ENCODE data around the gene KRTAP4-9.
"Not testable (repeated sequence)": the region's sequence is repeated elsewhere in the genome, so short reads cannot be mapped to it uniquely, and the experiment has no call there.

The KRTAP4-9 gene

GRCh38 chr17:41105347-41105746, at the start of gene KRTAP4-9:
TSS of gene KRTAP4-9 (plus strand) at chr17:41105389. CDS start at chr17:41105389, 0 bp downstream.
- not testable (repeated sequence) for DNase-seq (ENCODE audit: low read depth in 2 of 3, low spot score in 1 of 3)

GRCh38 chr17:41057547-41057946, 47.6 kb upstream of the KRTAP4-9 start:
- DNase-seq (ENCODE audit: low read depth in 2 of 3, low spot score in 1 of 3), result no peak

GRCh38 chr17:41058741-41059140, 46.4 kb upstream of the KRTAP4-9 start:
- no peak for DNase-seq (ENCODE audit: low read depth in 2 of 3, low spot score in 1 of 3)

GRCh38 chr17:41059276-41060051, 45.7 kb upstream of the KRTAP4-9 start:
- DNase-seq (ENCODE audit: low read depth in 2 of 3, low spot score in 1 of 3), result not testable (repeated sequence)

GRCh38 chr17:41060052-41060604, 45.1 kb upstream of the KRTAP4-9 start, which contains the start of gene KRTAP2-3:
TSS of gene KRTAP2-3 (minus strand) at chr17:41060114. CDS start at chr17:41060050, 64 bp downstream.
- DNase-seq (ENCODE audit: low read depth in 2 of 3, low spot score in 1 of 3), result no peak

- no peak for DNase-seq (ENCODE audit: low read depth in 2 of 3, low spot score in 1 of 3)
Measured at GRCh38 chr17:41061964-41062363, 43.2 kb upstream of the KRTAP4-9 start.

GRCh38 chr17:41063449-41063848, 41.7 kb upstream of the KRTAP4-9 start:
- DNase-seq (ENCODE audit: low read depth in 2 of 3, low spot score in 1 of 3), result no peak

- DNase-seq (ENCODE audit: low read depth in 2 of 3, low spot score in 1 of 3), result no peak
Measured at GRCh38 chr17:41064301-41064700, 40.9 kb upstream of the KRTAP4-9 start.

GRCh38 chr17:41065016-41065689, 40.0 kb upstream of the KRTAP4-9 start:
- DNase-seq (ENCODE audit: low read depth in 2 of 3, low spot score in 1 of 3), result not testable (repeated sequence)

GRCh38 chr17:41065829-41066624, 39.2 kb upstream of the KRTAP4-9 start, which contains the start of gene KRTAP2-4:
TSS of gene KRTAP2-4 (minus strand) at chr17:41065879. CDS start at chr17:41065845, 34 bp downstream.
- no peak for DNase-seq (ENCODE audit: low read depth in 2 of 3, low spot score in 1 of 3)

GRCh38 chr17:41067281-41067680, 37.9 kb upstream of the KRTAP4-9 start:
- no peak for DNase-seq (ENCODE audit: low read depth in 2 of 3, low spot score in 1 of 3)

- no peak for DNase-seq (ENCODE audit: low read depth in 2 of 3, low spot score in 1 of 3)
Measured at GRCh38 chr17:41069031-41069430, 36.2 kb upstream of the KRTAP4-9 start.

- DNase-seq (ENCODE audit: low read depth in 2 of 3, low spot score in 1 of 3), result no peak
Measured at GRCh38 chr17:41071606-41072360, 33.4 kb upstream of the KRTAP4-9 start.

GRCh38 chr17:41073676-41074075, 31.5 kb upstream of the KRTAP4-9 start:
- no peak for DNase-seq (ENCODE audit: low read depth in 2 of 3, low spot score in 1 of 3)

- no peak for DNase-seq (ENCODE audit: low read depth in 2 of 3, low spot score in 1 of 3)
Measured at GRCh38 chr17:41076788-41077187, 28.4 kb upstream of the KRTAP4-9 start.

- DNase-seq (ENCODE audit: low read depth in 2 of 3, low spot score in 1 of 3), result no peak
Measured at GRCh38 chr17:41082626-41083025, 22.6 kb upstream of the KRTAP4-9 start.

GRCh38 chr17:41083427-41083826, 21.8 kb upstream of the KRTAP4-9 start:
- DNase-seq (ENCODE audit: low read depth in 2 of 3, low spot score in 1 of 3), result not testable (repeated sequence)

- DNase-seq (ENCODE audit: low read depth in 2 of 3, low spot score in 1 of 3), result not testable (repeated sequence)
Measured at GRCh38 chr17:41084100-41084856, 20.9 kb upstream of the KRTAP4-9 start, which contains the start of gene KRTAP4-7. TSS of gene KRTAP4-7 (plus strand) at chr17:41084150. CDS start at chr17:41084207, 57 bp downstream.

GRCh38 chr17:41088760-41089352, 16.3 kb upstream of the KRTAP4-9 start:
- DNase-seq (ENCODE audit: low read depth in 2 of 3, low spot score in 1 of 3), result not testable (repeated sequence)
